Measurements from ENCODE around the gene DEPDC5. TPM values are rescaled to one million over a fixed set of nuclear protein-coding genes. Genes with fewer than 3 reads are reported as not detected.
"Not testable (repeated sequence)": the region's sequence is repeated elsewhere in the genome, so short reads cannot be mapped to it uniquely, and the experiment has no call there.

DEPDC5 gene
- total and polyA plus RNA-seq, 5 donors, result 6.9 to 15.3 (median 12.6) TPM

DNA sequence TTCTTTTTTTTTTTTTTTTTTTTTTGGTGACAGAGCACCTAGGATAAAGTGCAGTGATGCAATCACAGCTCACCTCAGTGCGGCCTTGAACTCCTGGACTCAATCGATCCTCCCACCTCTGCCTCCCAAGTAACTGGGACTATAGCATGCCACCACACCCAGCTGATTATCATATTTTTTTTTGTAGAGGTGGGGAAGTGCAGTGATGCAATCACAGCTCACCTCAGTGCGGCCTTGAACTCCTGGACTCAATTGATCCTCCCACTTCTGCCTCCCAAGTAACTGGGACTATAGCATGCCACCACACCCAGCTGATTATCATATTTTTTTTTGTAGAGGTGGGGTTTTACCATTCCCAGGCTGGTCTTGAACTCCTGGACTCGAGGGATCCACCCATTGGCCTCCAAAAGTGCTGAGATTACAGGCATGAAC, 61.6 kb downstream of the DEPDC5 start:
- H3K27ac ChIP-seq (ENCODE audit: low read length); H3K9me3 ChIP-seq (ENCODE audit: control insufficient read depth, low read length); DNase-seq; H3K4me1 ChIP-seq (ENCODE audit: control insufficient read depth, insufficient read depth, low read length); H3K4me3 ChIP-seq (ENCODE audit: low read length); intact Hi-C loops (cut with DNase I); H3K27me3 ChIP-seq (ENCODE audit: control insufficient read depth, insufficient read depth); ATAC-seq: not testable (repeated sequence)
- WGBS, result 86% methylated on average over 4 of the region's 4 CpGs

DNA sequence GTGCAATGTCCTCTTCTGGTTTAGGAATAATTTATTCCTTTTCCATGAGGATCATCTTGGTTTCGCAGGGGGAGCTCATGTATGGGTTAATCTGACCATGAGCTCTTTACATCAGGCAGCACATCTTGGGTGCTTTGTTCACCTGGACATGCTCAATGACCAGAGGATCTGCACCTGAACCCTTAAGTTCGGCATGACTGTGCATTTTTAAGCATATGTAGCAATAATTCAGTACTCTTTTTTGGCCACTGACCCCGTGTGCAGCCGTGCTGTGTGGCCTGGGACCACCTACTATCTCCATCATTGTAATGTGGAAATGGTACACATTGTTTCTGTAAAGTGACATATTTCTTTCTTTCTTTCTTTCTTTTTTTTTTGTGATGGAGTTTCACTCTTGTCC, 62.9 kb downstream of the DEPDC5 start:
- intact Hi-C loops (cut with DNase I), result no loop called here
- Histone ChIP-seq H3K9me3 (ENCODE audit: control insufficient read depth, low read length) (no peaks in the 10 kb centered on the region), H3K4me3 (ENCODE audit: low read length) (no peak overlapping the region), H3K27ac (ENCODE audit: low read length) (no peak overlapping the region), H3K4me1 (ENCODE audit: control insufficient read depth, insufficient read depth, low read length) (no peaks in the 10 kb centered on the region), H3K27me3 (ENCODE audit: control insufficient read depth, insufficient read depth) (no peaks in the 10 kb centered on the region)
- ATAC-seq, result no peak
- WGBS, result 94% methylated on average over 4 of the region's 4 CpGs
- no peak for DNase-seq

DNA sequence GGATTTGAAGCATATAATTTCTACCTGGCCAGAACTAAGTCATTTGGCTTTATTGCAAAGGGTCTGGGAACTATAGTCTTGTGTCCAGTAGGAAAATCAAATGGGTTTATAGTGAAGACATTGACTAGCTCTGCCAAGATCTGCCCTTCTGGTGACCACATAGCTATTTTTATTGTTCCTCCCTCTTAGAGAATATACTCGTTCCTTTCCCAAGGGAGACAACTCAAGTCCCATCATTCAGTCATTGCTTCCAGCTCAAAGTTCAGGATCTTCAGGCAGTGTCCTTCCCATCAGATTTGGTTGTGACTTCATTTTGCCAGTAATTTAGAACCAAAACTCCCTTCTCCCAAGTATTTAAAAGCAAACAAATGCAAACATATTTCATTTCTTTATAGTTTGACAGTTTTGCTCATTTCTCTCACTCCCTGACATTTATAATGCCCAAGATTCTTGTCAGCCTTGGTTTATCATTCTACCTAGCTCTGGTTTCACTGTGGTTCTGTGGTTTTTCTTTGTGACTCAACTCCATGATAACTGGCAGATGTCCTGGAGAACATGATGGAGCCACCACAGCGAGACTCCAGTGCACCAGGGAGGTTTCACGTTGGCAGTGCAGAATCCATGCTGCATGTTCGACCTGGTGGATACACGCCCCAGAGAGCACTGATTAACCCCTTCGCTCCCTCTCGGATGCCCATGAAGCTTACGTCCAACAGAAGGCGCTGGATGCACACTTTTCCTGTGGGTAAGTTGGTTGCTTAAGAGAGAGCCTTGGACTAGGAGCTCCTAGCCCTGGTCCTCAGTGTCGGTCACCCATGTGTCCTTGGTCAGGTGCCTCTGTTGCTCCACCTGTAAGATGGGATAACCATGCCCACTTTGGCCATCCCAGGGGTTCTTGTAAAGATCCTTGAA, 64.9 kb downstream of the DEPDC5 start:
- WGBS, result 78% methylated on average over 10 of the region's 10 CpGs

DNA sequence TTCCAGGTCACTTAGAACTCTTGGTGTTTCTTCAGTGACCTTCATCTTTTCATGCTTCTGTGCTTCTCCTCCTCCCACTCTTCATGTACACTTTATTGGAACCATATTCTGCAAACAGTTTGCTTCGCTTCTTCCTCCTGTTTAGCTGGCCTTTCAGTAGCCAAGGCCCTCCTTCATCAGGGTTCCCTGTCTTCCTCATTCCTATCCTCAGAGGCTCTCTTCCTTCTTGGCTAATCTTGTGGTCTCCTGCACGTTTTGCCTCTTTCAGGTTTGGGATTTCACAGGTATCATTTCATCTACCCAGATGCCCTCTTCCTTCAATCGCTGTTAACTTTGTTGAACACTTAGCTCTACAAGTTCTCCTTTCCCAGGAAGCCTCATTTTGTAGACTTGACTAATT, 66.8 kb downstream of the DEPDC5 start:
- Histone ChIP-seq H3K27me3 (ENCODE audit: control insufficient read depth, insufficient read depth) (no peaks in the 10 kb centered on the region), H3K4me3 (ENCODE audit: low read length) (no peak overlapping the region), H3K4me1 (ENCODE audit: control insufficient read depth, insufficient read depth, low read length) (no peaks in the 10 kb centered on the region), H3K27ac (ENCODE audit: low read length) (no peak overlapping the region), H3K9me3 (ENCODE audit: control insufficient read depth, low read length) (no peaks in the 10 kb centered on the region)
- intact Hi-C loops (cut with DNase I), result no loop called here
- WGBS, result 86% methylated on average over 3 of the region's 3 CpGs
- no peak for ATAC-seq
- DNase-seq, result no peak

More for the DNA sequence above, 64.9 kb downstream of the DEPDC5 start:
- Histone ChIP-seq H3K27me3 (ENCODE audit: control insufficient read depth, insufficient read depth) (no peaks in the 10 kb centered on the region), H3K4me1 (ENCODE audit: control insufficient read depth, insufficient read depth, low read length) (no peaks in the 10 kb centered on the region), H3K27ac (ENCODE audit: low read length) (no peak overlapping the region), H3K4me3 (ENCODE audit: low read length) (no peak overlapping the region), H3K9me3 (ENCODE audit: control insufficient read depth, low read length) (no peaks in the 10 kb centered on the region)
- intact Hi-C loops (cut with DNase I), result no loop called here
- ATAC-seq, result no peak
- no peak for DNase-seq

DNA sequence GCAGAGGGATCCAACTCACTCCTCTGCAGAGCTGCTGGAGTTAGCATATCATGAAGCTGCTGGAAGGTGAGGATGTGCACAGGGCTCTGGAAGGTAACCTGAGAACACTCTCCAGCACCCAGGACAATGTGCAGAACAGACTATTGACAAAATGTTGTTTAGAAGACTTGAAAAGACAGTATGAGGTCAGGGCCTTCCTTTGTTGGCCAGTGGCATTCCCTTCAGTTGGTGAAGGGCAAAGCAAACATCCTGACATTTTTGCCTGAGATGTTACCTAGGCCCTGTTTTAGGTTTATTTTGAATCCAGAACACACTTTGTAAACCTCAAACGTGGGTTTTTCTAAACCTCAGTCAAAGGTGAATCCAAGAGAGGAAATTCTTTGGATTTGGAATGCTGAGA, 67.8 kb downstream of the DEPDC5 start:
- intact Hi-C loops (cut with DNase I), result no loop called here
- WGBS, result 84% methylated on average over 1 of the region's 1 CpG
- H3K4me3 ChIP-seq (ENCODE audit: low read length), result no peak overlapping the region
- no peaks in the 10 kb centered on the region for H3K27me3 ChIP-seq (ENCODE audit: control insufficient read depth, insufficient read depth)
- H3K9me3 ChIP-seq (ENCODE audit: control insufficient read depth, low read length), result no peaks in the 10 kb centered on the region
- no peaks in the 10 kb centered on the region for H3K4me1 ChIP-seq (ENCODE audit: control insufficient read depth, insufficient read depth, low read length)
- DNase-seq, result no peak
- H3K27ac ChIP-seq (ENCODE audit: low read length), result no peak overlapping the region
- ATAC-seq, result no peak

DNA sequence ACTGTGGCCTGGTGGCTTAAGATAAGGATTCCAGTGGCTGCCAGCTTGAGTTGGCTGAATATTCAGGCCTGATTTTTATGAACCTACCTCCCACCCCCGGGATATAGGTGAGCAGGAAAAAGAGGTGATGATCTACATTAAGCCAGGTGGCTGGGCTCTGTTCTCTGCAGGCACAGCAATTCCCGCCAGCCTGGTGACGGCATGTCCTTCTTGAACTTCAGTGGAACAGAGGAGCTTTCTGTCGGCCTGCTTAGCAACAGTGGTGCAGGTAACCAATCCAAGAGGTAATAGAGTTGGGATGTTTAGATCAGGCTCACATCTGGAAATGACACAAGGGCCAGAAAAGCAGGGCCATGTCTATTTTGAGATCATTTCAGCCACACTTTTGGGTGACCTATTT, 68.7 kb downstream of the DEPDC5 start:
- 93% methylated on average over 4 of the region's 4 CpGs for WGBS
- intact Hi-C loops (cut with DNase I), result no loop called here
- Histone ChIP-seq H3K27ac (ENCODE audit: low read length) (no peak overlapping the region), H3K4me3 (ENCODE audit: low read length) (no peak overlapping the region), H3K4me1 (ENCODE audit: control insufficient read depth, insufficient read depth, low read length) (no peaks in the 10 kb centered on the region), H3K9me3 (ENCODE audit: control insufficient read depth, low read length) (no peaks in the 10 kb centered on the region), H3K27me3 (ENCODE audit: control insufficient read depth, insufficient read depth) (no peaks in the 10 kb centered on the region)
- ATAC-seq (no peak), DNase-seq (no peak)

DNA sequence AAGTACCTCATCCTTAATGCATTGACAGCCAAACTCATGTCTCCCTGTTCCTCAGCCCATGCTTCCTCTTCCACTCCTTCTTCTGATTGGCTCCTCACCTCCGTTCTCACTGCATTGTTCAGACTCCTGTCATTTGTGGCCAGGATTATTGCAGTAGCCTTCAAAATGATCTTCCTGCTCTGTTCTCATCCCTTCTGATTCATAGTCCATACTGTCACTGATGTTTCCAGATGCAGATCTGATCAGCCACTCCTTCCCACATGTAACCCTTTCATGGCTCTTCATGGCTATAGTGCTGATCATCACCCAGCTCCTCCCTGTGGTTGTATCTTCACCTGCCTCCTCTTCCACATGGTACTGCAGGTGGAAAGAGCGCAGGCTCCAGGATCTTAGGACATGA, 71.7 kb downstream of the DEPDC5 start:
- DNase-seq (no peak), ATAC-seq (no peak)
- WGBS, result 89% methylated on average over 2 of the region's 2 CpGs
- Histone ChIP-seq H3K4me3 (ENCODE audit: low read length) (no peak overlapping the region), H3K27me3 (ENCODE audit: control insufficient read depth, insufficient read depth) (no peaks in the 10 kb centered on the region), H3K4me1 (ENCODE audit: control insufficient read depth, insufficient read depth, low read length) (no peaks in the 10 kb centered on the region), H3K9me3 (ENCODE audit: control insufficient read depth, low read length) (no peaks in the 10 kb centered on the region), H3K27ac (ENCODE audit: low read length) (no peak overlapping the region)
- intact Hi-C loops (cut with DNase I), result no loop called here

DNA sequence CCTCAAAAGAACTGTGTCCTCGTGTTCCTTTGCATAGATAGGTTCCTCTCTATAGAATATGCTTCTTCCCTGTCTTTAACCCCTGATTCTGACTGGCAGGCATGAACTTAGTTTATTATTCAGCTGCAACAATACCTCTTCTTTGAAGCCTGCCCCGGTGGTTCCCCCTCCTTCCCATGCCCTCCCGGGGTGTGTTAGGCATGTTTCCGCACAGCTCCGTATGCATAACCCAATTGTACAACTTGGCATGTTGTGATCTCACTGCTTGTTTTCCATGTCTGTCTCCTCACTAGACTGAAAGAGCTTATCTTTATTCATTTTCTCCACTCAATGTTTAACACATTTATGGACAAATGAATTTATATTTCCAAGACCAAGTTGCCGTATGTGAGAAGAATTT, 72.6 kb downstream of the DEPDC5 start:
- H3K27me3 ChIP-seq (ENCODE audit: control insufficient read depth, insufficient read depth), result no peaks in the 10 kb centered on the region
- no peak overlapping the region for H3K27ac ChIP-seq (ENCODE audit: low read length)
- H3K9me3 ChIP-seq (ENCODE audit: control insufficient read depth, low read length), result no peaks in the 10 kb centered on the region
- 76% methylated on average over 6 of the region's 6 CpGs for WGBS
- no peak overlapping the region for H3K4me3 ChIP-seq (ENCODE audit: low read length)
- no peak for ATAC-seq
- H3K4me1 ChIP-seq (ENCODE audit: control insufficient read depth, insufficient read depth, low read length), result no peaks in the 10 kb centered on the region
- no peak for DNase-seq
- intact Hi-C loops (cut with DNase I), result no loop called here

DNA sequence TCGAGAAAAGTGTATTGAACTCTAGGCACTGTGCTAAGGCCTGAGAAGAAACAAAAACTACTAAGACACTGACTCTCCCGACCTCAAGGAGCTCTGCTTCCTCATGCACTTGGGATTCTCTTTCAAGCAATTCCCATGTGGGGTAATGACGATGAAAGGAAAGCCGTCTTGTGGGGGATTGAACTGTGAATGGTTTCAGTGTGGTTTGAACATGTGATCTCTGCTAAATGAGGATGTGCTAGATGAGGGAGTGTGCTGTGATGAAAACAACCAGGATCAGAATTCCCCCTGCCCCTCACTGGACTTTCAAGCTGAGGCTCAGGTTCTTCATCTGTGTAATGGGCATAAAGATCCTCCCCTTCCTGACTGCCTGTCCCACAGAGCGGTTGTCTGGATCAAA, 74.9 kb downstream of the DEPDC5 start:
- no peak for ATAC-seq
- Histone ChIP-seq H3K4me1 (ENCODE audit: control insufficient read depth, insufficient read depth, low read length) (no peaks in the 10 kb centered on the region), H3K4me3 (ENCODE audit: low read length) (no peak overlapping the region), H3K27ac (ENCODE audit: low read length) (no peak overlapping the region), H3K9me3 (ENCODE audit: control insufficient read depth, low read length) (no peaks in the 10 kb centered on the region), H3K27me3 (ENCODE audit: control insufficient read depth, insufficient read depth) (no peaks in the 10 kb centered on the region)
- intact Hi-C loops (cut with DNase I), result no loop called here
- 89% methylated on average over 5 of the region's 5 CpGs for WGBS
- DNase-seq, result no peak

DNA sequence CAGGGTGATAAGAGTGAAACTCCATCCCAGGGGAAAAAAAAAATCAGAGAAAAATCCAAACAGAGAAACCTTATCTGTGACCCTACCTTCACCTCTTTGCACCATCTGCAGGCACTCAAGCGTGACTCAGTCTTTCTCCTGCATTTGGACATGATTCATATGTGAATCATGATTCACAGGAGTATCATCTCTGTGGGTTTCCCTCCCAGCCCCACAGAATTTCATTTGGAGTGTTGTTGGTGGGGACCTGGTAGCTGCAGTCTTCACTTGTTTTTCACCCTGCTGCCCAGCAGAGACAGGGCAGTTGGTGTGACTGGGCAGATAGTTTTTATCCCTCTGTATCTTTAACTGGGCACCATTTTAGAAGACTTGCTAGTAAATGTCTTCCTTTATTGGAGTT, 75.7 kb downstream of the DEPDC5 start:
- no peaks in the 10 kb centered on the region for H3K9me3 ChIP-seq (ENCODE audit: control insufficient read depth, low read length)
- no peak overlapping the region for H3K4me3 ChIP-seq (ENCODE audit: low read length)
- DNase-seq (no peak), ATAC-seq (peak; percentile 36 to 82)
- H3K27me3 ChIP-seq (ENCODE audit: control insufficient read depth, insufficient read depth), result no peaks in the 10 kb centered on the region
- intact Hi-C loops (cut with DNase I), result no loop called here
- 47% methylated on average over 1 of the region's 1 CpG for WGBS
- no peak overlapping the region for H3K27ac ChIP-seq (ENCODE audit: low read length)
- H3K4me1 ChIP-seq (ENCODE audit: control insufficient read depth, insufficient read depth, low read length), result no peaks in the 10 kb centered on the region

DNA sequence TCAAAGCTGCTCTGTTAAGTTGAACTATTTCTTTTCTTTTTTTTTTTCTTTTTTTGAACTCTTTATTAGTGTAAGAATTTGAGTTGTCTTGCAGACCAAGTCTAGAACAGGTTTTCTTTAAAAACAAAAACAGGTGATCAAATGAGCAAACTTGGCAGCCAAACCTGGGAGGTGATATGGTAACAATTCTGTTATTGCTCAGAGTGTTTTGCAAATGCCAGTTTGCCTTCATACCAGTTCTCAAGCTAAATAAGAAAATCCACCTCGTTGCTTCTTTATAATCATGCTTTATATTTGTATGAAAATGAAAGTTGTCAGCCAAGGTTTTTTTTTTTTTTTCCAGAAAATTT, 76.9 kb downstream of the DEPDC5 start:
- DNase-seq (no peak), ATAC-seq (no peak)
- Histone ChIP-seq H3K27ac (ENCODE audit: low read length) (no peak overlapping the region), H3K9me3 (ENCODE audit: control insufficient read depth, low read length) (no peaks in the 10 kb centered on the region), H3K27me3 (ENCODE audit: control insufficient read depth, insufficient read depth) (no peaks in the 10 kb centered on the region), H3K4me3 (ENCODE audit: low read length) (no peak overlapping the region), H3K4me1 (ENCODE audit: control insufficient read depth, insufficient read depth, low read length) (no peaks in the 10 kb centered on the region)
- intact Hi-C loops (cut with DNase I), result no loop called here
- 43% methylated on average over 1 of the region's 1 CpG for WGBS

DNA sequence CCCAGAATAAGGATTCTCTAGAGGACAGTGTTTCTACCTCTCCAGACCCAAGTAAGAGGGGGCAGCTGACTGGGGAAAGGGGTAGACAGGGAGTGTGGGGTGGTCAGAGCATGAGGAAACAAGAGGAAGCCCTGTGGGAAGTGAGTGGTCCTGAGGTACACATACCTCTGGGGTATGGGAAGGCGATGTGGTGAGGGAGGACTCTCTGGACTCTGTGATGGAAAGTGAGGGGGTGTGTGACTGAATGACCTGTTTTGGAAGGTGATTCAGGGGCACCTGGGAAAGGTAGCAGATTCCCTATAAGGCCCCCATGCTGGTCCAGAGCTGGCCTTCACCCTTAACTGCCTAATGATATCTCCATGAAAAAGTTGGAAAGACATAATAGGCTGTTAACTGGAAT, 80.1 kb downstream of the DEPDC5 start:
- Histone ChIP-seq H3K9me3 (ENCODE audit: control insufficient read depth, low read length) (no peaks in the 10 kb centered on the region), H3K4me1 (ENCODE audit: control insufficient read depth, insufficient read depth, low read length) (no peaks in the 10 kb centered on the region), H3K27ac (ENCODE audit: low read length) (no peak overlapping the region), H3K27me3 (ENCODE audit: control insufficient read depth, insufficient read depth) (no peaks in the 10 kb centered on the region), H3K4me3 (ENCODE audit: low read length) (no peak overlapping the region)
- DNase-seq (no peak), ATAC-seq (no peak)
- whole genome bisulfite sequencing, result 97% methylated on average over 1 of the region's 1 CpG
- intact Hi-C loops (cut with DNase I), result no loop called here

Data from right cardiac atrium (tissue), 5 donors.